T-cell (primary cell): ENCODE results near the gene MAGOH. TPM values are rescaled to one million over a fixed set of nuclear protein-coding genes. Genes with fewer than 3 reads are reported as not detected.
A peak's percentile ranks its signal among the peaks of the same experiment; 100 is the strongest.
"Not testable (repeated sequence)": the region's sequence is repeated elsewhere in the genome, so short reads cannot be mapped to it uniquely, and the experiment has no call there.

Source experiments
- ATAC-seq, 4 experiments: fragments of 200-7000 bp in 3 of 4; fragments of 150-1000 bp in 1 of 4; cut with Tn5 transposase; replicated peaks in 1 of 4; 1 replicate in 3 of 4; 2 replicates in 1 of 4; pipeline ENCODE4 v1.10.0; 2021; ENCODE audit warnings: moderate library complexity in 3 of 4, mild to moderate bottlenecking in 2 of 4, moderate number of reproducible peaks in 1 of 4
- CTCF ChIA-PET, 2 donors: fragments of 300-600 bp; sonication (Branson Sonifier 250); formaldehyde crosslinking; loops; one replicate each; lab custom pipeline; 2022; ENCODE audit warnings: antibody characterized with exemption in 2 of 2; lab: Charles Lee
- POLR2A ChIA-PET, 2 donors: fragments of 300-600 bp; sonication (Branson Sonifier 250); formaldehyde crosslinking; loops; one replicate each; lab custom pipeline; 2022; ENCODE audit warnings: antibody characterized with exemption in 2 of 2; lab: Charles Lee
- DNase-seq, 35 experiments: peaks; one replicate each; pipeline versions ENCODE4 v3.0.0 to v3.0.0-alpha.2; 2013 to 2023
- H3K27ac ChIP-seq: one replicate; pipeline ENCODE4 v1.5.1; 2013; ENCODE audit warnings: low read length
- H3K27me3 ChIP-seq, 2 experiments: replicated peaks in 1 of 2; 1 replicate in 1 of 2; 2 replicates in 1 of 2; pipeline versions ENCODE4 v1.6.1 to v1.7.0; 2013; ENCODE audit warnings: low read length in 1 of 2, mixed read lengths in 1 of 2; ENCODE audit not compliant: control insufficient read depth in 2 of 2, insufficient read depth in 2 of 2; ENCODE audit errors: extremely low read depth in 1 of 2
- H3K36me3 ChIP-seq, 2 donors: 1 replicate in 1 of 2; 2 replicates in 1 of 2; pipeline versions ENCODE4 v1.6.1 to v1.7.0; 2013; ENCODE audit warnings: low read length in 1 of 2; ENCODE audit not compliant: control insufficient read depth in 2 of 2, insufficient read depth in 1 of 2; ENCODE audit errors: extremely low read depth in 1 of 2
- H3K4me1 ChIP-seq, 2 experiments: 1 replicate in 1 of 2; 2 replicates in 1 of 2; pipeline versions ENCODE4 v1.6.1 to v1.7.0; 2013; ENCODE audit warnings: low read length in 2 of 2, mixed read lengths in 1 of 2; ENCODE audit not compliant: insufficient read depth in 2 of 2, control insufficient read depth in 1 of 2; ENCODE audit errors: extremely low read depth in 1 of 2
- H3K4me3 ChIP-seq, 2 donors: 1 replicate in 1 of 2; 2 replicates in 1 of 2; pipeline versions ENCODE4 v1.5.1 to v1.7.0; 2013; ENCODE audit warnings: mild to moderate bottlenecking in 2 of 2, low read length in 1 of 2, moderate library complexity in 1 of 2; ENCODE audit not compliant: control insufficient read depth in 1 of 2; ENCODE audit errors: extremely low read depth in 1 of 2
- H3K9me3 ChIP-seq: 2 replicates; pipeline ENCODE4 v1.7.0; 2013
- H3K27ac Mint-ChIP-seq, 2 donors: one replicate each; pipeline ENCODE4 v1.8.0; 2020 to 2021; ENCODE audit warnings: mild to moderate bottlenecking in 2 of 2, mixed read lengths in 2 of 2
- H3K27me3 Mint-ChIP-seq, 2 donors: one replicate each; pipeline ENCODE4 v1.8.0; 2021 to 2022; ENCODE audit warnings: mixed read lengths in 2 of 2
- H3K36me3 Mint-ChIP-seq: one replicate; pipeline ENCODE4 v1.8.0; 2021; ENCODE audit warnings: mixed read lengths
- H3K4me1 Mint-ChIP-seq, 3 donors: one replicate each; pipeline ENCODE4 v1.8.0; 2020 to 2022; ENCODE audit warnings: mixed read lengths in 3 of 3, mild to moderate bottlenecking in 1 of 3
- H3K4me3 Mint-ChIP-seq, 3 donors: one replicate each; pipeline ENCODE4 v1.8.0; 2020 to 2022; ENCODE audit warnings: mild to moderate bottlenecking in 3 of 3, mixed read lengths in 3 of 3, moderate library complexity in 3 of 3
- H3K9me3 Mint-ChIP-seq, 3 donors: one replicate each; pipeline ENCODE4 v1.8.0; 2020 to 2022; ENCODE audit warnings: mixed read lengths in 3 of 3
- WGBS: methylation state at CpG from one replicate; pipeline ENCODE4 v1.1.5; 2013; ENCODE audit warnings: missing lambda C conversion rate; ENCODE audit not compliant: insufficient coverage; 5-methylcytosine and 5-hydroxymethylcytosine counted together
- total RNA-seq, 35 experiments: library from RNA in 6 of 35; stranded (reverse) in 6 of 35; fragments of 120-200 nt in 1 of 35; gene quantifications; one replicate each; pipeline versions ENCODE4 v1.2.1 to v1.2.4 and lab custom pipeline; 2013 to 2026

Gene MAGOH
- total RNA-seq, 5 donors from 2014 or later (not counting 1 experiment from before 2014, with no cell fraction given) = 43.7 to 51.9 (median 51.3) TPM

DNA sequence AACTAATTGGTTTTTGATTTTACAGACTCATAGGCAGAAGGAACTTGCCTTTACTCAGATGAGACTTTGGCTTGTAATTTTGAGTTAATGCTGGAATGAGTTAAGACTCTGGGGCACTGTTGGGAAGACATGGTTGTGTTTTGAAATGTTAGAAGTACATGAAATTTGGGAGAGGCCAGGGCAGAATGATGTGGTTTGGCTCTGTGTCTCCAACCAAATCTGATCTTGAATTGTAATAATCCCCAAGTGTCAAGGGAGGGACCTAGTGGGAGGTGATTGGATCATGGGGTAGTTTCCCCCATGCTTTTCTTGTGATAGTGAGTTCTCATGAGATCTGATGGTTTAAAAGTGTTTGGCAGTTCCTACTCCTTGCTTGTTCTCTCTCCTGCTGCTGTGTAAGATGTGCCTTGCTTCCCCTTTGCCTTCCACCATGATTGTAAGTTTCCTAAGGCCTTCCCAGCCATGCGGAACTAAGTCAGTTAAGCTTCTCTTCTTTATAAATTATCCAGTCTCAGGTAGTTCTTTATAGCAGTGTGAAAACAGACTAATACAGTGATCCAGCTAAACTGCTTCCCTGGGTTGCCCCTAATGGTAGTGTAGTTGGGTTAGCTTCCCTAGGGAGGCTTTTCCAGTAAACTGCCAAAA is 31.5 kb downstream of the MAGOH start:
- Histone ChIP-seq H3K36me3 (peaks cover 33 to 72% of the 10 kb centered on the region in 2 donors), H3K27me3 (no peaks in the 10 kb centered on the region), H3K4me3 (no peak overlapping the region), H3K27ac (no peak overlapping the region), H3K9me3 (no peaks in the 10 kb centered on the region), H3K4me1 (no peaks in the 10 kb centered on the region)
- no peaks in the 10 kb centered on the region for H3K27me3 Mint-ChIP-seq
- POLR2A ChIA-PET = no interaction called here
- peaks cover 77% of the 10 kb centered on the region for H3K36me3 Mint-ChIP-seq
- WGBS = no CpG with 5 or more reads among the region's 1 CpG
- DNase-seq (no peak), ATAC-seq (no peak)
- H3K4me1 Mint-ChIP-seq = peaks cover 0 to 11% (median 4%) of the 10 kb centered on the region in 3 donors
- CTCF ChIA-PET = no interaction called here
- no peak overlapping the region for H3K4me3 Mint-ChIP-seq
- no peak overlapping the region for H3K27ac Mint-ChIP-seq
- peaks cover 0 to 10% (median 7%) of the 10 kb centered on the region in 3 donors for H3K9me3 Mint-ChIP-seq

DNA sequence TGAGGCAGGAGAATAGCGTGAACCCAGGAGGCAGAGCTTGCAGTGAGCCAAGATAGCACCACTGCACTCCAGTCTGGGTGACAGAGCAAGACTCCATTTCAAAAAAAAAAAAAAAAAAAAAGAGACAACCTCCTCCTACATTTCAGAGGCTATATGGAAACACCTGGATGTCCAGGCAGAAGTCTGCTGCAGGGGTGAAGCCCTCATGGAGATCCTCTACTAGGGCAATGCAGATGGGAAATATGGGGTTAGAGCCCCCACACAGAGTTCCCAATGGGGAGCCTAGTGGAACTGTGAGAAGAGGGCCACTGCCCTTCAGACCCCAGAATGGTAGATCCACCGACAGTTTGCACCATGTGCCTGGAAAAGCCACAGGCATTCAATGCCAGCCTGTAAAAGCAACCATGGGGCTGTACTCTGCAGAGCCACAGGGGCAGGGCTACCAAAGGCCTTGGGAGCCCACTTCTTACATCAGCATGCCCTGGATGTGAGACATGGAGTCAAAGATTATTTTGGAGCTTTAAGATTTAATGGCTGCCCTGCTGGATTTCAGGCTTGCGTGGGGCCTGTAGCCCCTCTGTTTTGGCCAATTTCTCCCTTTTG is 32.1 kb downstream of the MAGOH start:
- CTCF ChIA-PET, DNase-seq, H3K9me3 ChIP-seq, H3K27ac ChIP-seq, H3K4me3 Mint-ChIP-seq, ATAC-seq, H3K27me3 Mint-ChIP-seq, H3K4me3 ChIP-seq, H3K27me3 ChIP-seq, H3K9me3 Mint-ChIP-seq, H3K27ac Mint-ChIP-seq, H3K4me1 ChIP-seq: not testable (repeated sequence)
- POLR2A ChIA-PET = interaction anchor here in 1 of 2 donors (0.7 kb wide), 1 partner anchor 164 kb away, joined by 8 read pairs; no protein-coding TSS in a partner anchor
- Mint-ChIP-seq H3K36me3 (peaks cover 81% of the 10 kb centered on the region), H3K4me1 (peaks cover 0 to 12% (median 4%) of the 10 kb centered on the region in 3 donors)
- WGBS = 100% methylated on average over 1 of the region's 3 CpGs
- H3K36me3 ChIP-seq = peaks cover 28 to 76% of the 10 kb centered on the region in 2 donors

DNA sequence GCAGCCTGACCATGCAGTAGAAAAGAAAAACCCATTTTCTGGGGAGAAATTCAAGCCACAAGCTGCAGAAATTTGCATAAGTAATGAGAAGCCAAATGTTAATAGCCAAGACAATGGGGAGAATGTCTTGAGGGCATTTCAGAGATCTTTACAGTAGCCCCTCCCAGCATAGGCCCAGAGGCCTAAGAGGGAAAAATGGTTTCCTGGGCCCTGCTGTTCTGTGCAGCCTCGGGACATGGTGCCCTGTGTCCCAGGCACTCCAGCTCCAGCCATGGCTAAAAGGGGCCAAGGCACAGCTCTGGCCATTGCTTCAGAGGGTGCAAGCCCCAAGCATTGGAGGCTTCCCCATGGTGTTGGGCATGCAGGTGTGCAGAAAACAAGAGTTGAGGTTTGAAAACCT is 32.8 kb downstream of the MAGOH start:
- H3K4me3 ChIP-seq, H3K27ac Mint-ChIP-seq, DNase-seq, H3K27me3 ChIP-seq, H3K27me3 Mint-ChIP-seq, CTCF ChIA-PET, H3K9me3 ChIP-seq, H3K4me1 ChIP-seq, H3K4me3 Mint-ChIP-seq, ATAC-seq, H3K27ac ChIP-seq, H3K9me3 Mint-ChIP-seq: not testable (repeated sequence)
- H3K36me3 ChIP-seq = peaks cover 21 to 75% of the 10 kb centered on the region in 2 donors
- POLR2A ChIA-PET = interaction anchor here in 1 of 2 donors (0.7 kb wide), 1 partner anchor 163 kb away, joined by 8 read pairs; no protein-coding TSS in a partner anchor
- Mint-ChIP-seq H3K4me1 (peaks cover 0 to 19% (median 6%) of the 10 kb centered on the region in 3 donors), H3K36me3 (peaks cover 85% of the 10 kb centered on the region)
- WGBS = 89% methylated on average over 1 of the region's 1 CpG

DNA sequence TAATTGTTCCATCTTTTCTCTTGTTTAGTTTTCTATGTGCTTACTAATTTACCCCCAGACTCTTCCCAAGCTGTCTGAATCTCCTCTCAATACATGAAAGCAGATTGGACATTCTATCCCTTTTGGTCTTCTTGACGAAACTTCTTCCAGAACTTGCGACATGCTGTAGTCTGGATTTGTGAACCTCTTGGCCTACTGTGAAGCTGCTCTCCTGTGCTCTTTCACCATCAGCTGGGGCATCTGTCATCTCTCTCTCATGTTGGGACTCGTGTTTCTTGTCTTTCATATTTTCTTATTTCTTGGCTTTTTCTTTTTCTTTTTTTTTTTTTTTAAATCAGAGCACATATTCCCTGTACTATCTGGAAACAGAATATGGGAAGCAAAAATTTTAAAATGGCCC is 34.9 kb downstream of the MAGOH start:
- peak overlapping the region in 1 of 2 donors; percentile 3 for H3K27ac Mint-ChIP-seq
- ChIA-PET CTCF (no interaction called here), POLR2A (no interaction called here)
- no peak for ATAC-seq
- no peaks in the 10 kb centered on the region for H3K27me3 Mint-ChIP-seq
- no peaks in the 10 kb centered on the region for H3K27me3 ChIP-seq
- no peak for DNase-seq
- H3K4me3 ChIP-seq = no peak overlapping the region
- no peaks in the 10 kb centered on the region for H3K9me3 ChIP-seq
- H3K36me3 Mint-ChIP-seq = peaks cover 70% of the 10 kb centered on the region
- H3K4me1 Mint-ChIP-seq = peaks cover under 1 to 31% (median 21%) of the 10 kb centered on the region in 3 donors
- 100% methylated on average over 2 of the region's 3 CpGs for WGBS
- H3K4me1 ChIP-seq = peaks cover 0 to under 1% of the 10 kb centered on the region in 2 experiments
- H3K9me3 Mint-ChIP-seq = peaks cover 0 to 10% (median 7%) of the 10 kb centered on the region in 3 donors
- peaks cover 14 to 59% of the 10 kb centered on the region in 2 donors for H3K36me3 ChIP-seq
- no peak overlapping the region for H3K4me3 Mint-ChIP-seq
- no peak overlapping the region for H3K27ac ChIP-seq

DNA sequence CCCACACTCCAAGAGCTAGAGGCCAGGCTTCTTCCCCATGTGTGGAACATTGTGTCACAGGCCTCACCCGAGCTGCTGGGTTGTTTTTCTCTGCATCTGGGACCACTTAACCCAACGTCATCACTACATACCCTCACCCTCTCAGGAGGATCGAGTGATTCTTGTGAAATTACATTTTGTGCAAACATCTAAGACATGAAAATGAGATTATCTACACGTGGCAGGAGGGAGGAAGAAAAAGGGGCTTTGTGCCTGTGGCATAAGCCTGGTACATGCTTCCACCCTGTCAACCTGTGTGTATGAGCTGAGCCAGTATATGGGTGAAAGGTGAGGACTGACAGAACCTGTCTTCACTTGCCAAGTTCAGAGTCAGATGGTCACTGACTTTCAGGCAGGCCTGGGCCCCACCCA is 40.1 kb downstream of the MAGOH start:
- ChIA-PET CTCF (no interaction called here), POLR2A (interaction anchor here (0.7 to 1.2 kb wide), 2 partner anchors 16 to 39 kb away, joined by 3 to 4 read pairs; no protein-coding TSS in a partner anchor)
- Histone ChIP-seq H3K9me3 (no peaks in the 10 kb centered on the region), H3K36me3 (peaks cover 0 to 26% of the 10 kb centered on the region in 2 donors), H3K27ac (no peak overlapping the region), H3K27me3 (no peaks in the 10 kb centered on the region), H3K4me1 (peaks cover 2 to 22% of the 10 kb centered on the region in 2 experiments), H3K4me3 (no peak overlapping the region)
- DNase-seq (no peak), ATAC-seq (no peak)
- WGBS = 66% methylated on average over 2 of the region's 4 CpGs
- Mint-ChIP-seq H3K4me1 (peaks cover 27 to 48% (median 46%) of the 10 kb centered on the region in 3 donors), H3K27ac (peak overlapping the region; percentile 98 to 99), H3K9me3 (no peaks in the 10 kb centered on the region), H3K27me3 (no peaks in the 10 kb centered on the region), H3K36me3 (peaks cover 37% of the 10 kb centered on the region), H3K4me3 (peak overlapping the region; percentile 96 to 98 (median 96))

DNA sequence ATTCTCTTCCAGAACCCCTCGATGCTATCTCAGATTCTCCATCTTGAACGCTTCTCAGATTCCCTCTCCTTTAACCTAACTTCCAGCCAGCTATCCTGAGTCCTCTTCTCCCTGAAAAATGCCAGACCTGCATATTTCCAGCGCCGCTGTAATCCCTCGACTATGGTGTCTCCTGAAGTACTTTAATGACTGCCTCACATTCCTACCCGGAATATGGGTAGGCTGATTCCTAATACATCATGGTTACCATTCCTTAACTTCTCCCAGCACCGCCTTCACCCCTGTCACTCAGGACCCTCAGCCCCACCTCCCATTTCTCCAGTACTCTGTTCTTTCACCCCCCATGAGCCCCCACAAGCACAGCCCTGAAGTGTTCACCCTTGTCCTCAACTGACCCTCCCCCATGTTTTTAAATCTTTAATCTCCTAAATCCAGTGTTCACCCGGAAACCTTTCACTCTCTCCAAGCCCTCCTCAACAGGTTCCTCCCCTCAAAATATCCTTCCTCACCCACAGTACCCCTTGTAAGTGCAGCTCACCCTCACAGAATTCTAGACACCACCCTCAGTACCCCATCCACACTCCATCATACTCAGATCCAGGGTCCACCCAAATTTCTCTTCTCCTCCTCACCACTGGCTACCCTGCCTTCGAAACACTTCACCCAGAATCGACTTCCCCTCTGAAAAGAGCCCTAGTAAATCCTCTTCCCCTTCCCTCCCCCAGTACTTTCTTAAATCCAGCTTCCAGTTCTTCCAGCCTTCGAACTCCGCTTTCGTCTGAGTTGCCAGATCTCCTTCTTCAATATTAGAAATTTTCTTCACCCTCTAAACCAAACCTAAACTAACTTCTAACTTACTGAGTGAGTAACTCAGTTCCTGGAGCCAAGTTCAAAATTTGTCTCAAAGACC is 40.8 kb downstream of the MAGOH start:
- peak overlapping the region; percentile 96 to 98 (median 96) for H3K4me3 Mint-ChIP-seq
- H3K9me3 Mint-ChIP-seq = no peaks in the 10 kb centered on the region
- peak overlapping the region; percentile 98 to 99 for H3K27ac Mint-ChIP-seq
- ATAC-seq (no peak), DNase-seq (no peak)
- Histone ChIP-seq H3K4me1 (peaks cover 2 to 22% of the 10 kb centered on the region in 2 experiments), H3K27me3 (no peaks in the 10 kb centered on the region), H3K36me3 (peaks cover 0 to 19% of the 10 kb centered on the region in 2 donors), H3K9me3 (no peaks in the 10 kb centered on the region), H3K27ac (peak overlapping the region; percentile 91), H3K4me3 (peak overlapping the region; percentile 75 to 76)
- ChIA-PET CTCF (interaction anchor here in 1 of 2 donors (0.6 kb wide), 1 partner anchor 539 kb away, joined by 3 read pairs; no protein-coding TSS in a partner anchor), POLR2A (interaction anchor here (0.6 to 1.2 kb wide), 3 partner anchors 17 to 509 kb away, joined by 3 to 5 read pairs (median 4); no protein-coding TSS in a partner anchor)
- peaks cover 27 to 46% (median 44%) of the 10 kb centered on the region in 3 donors for H3K4me1 Mint-ChIP-seq
- H3K27me3 Mint-ChIP-seq = no peaks in the 10 kb centered on the region
- peaks cover 30% of the 10 kb centered on the region for H3K36me3 Mint-ChIP-seq
- WGBS = 41% methylated on average over 13 of the region's 13 CpGs
